Measurements from ENCODE around the gene CMC2.

DNA sequence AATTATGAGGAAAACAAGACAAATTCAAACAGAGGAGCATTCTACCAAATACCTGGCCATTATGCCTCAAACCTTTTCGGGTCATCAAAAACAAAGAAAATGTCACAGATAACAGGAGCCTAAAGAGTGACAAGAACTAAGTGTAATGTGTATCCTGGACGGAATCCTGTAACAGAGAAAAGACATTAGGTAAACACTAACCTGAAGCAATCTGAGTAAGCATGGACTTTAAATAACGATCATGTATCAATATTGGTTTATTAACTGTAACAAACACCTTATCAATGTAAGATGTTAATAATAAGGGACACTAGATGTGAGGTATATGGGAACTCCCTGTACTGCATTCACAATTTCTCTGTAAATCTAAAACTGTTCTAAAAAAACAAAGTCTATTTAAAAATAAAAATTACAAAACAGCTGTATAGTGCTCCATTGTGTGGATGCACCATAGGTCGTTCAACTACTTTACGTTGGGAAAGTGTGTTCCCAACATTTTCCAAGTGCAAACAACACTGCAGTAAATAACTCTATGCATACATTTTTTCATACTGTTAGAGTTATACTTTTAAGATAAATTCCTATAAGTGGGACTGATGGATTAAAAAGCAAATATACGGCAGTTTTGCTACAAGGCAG lies 14.8 kb downstream of the CMC2 start:
- TF ChIP-seq POLR2A (IDR thresholded peaks at IDR 0.05), result no peak
- TF ChIP-seq, protein P1, sequence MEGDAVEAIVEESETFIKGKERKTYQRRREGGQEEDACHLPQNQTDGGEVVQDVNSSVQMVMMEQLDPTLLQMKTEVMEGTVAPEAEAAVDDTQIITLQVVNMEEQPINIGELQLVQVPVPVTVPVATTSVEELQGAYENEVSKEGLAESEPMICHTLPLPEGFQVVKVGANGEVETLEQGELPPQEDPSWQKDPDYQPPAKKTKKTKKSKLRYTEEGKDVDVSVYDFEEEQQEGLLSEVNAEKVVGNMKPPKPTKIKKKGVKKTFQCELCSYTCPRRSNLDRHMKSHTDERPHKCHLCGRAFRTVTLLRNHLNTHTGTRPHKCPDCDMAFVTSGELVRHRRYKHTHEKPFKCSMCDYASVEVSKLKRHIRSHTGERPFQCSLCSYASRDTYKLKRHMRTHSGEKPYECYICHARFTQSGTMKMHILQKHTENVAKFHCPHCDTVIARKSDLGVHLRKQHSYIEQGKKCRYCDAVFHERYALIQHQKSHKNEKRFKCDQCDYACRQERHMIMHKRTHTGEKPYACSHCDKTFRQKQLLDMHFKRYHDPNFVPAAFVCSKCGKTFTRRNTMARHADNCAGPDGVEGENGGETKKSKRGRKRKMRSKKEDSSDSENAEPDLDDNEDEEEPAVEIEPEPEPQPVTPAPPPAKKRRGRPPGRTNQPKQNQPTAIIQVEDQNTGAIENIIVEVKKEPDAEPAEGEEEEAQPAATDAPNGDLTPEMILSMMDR (IDR thresholded peaks at IDR 0.05), result no peak
- no peak for TF ChIP-seq POLR2AphosphoS5 (IDR thresholded peaks at IDR 0.05)

Data from breast epithelium (tissue), 3 donors.